ENCODE data around the gene CHI3L2.

The CHI3L2 gene, protein sequence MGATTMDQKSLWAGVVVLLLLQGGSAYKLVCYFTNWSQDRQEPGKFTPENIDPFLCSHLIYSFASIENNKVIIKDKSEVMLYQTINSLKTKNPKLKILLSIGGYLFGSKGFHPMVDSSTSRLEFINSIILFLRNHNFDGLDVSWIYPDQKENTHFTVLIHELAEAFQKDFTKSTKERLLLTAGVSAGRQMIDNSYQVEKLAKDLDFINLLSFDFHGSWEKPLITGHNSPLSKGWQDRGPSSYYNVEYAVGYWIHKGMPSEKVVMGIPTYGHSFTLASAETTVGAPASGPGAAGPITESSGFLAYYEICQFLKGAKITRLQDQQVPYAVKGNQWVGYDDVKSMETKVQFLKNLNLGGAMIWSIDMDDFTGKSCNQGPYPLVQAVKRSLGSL

DNA sequence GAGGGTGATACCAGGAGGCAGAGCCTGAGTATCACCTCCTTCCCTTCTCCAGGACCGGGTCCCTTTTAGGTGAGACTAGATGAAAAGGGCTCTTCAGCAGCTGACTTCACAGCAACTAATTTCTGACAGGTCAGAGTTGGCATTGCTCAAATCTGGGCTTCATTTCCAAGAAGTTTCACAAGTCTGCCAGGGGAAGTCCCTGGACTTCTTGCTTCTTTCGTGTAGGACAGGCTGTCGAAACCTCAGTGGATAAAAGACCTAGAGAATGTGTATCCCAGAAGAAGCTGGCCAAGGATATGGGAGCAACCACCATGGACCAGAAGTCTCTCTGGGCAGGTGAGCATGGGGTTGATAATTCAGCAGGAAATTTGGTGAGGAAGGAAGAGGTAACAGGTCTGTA, at the start of gene CHI3L2:
Gene CHI3L2, plus strand, starts transcription at position 280 of the 400 bp plus-strand sequence. Its CDS starts 17 bp downstream, at position 297.
- DNase-seq (ENCODE audit: low spot score), result no peak

DNA sequence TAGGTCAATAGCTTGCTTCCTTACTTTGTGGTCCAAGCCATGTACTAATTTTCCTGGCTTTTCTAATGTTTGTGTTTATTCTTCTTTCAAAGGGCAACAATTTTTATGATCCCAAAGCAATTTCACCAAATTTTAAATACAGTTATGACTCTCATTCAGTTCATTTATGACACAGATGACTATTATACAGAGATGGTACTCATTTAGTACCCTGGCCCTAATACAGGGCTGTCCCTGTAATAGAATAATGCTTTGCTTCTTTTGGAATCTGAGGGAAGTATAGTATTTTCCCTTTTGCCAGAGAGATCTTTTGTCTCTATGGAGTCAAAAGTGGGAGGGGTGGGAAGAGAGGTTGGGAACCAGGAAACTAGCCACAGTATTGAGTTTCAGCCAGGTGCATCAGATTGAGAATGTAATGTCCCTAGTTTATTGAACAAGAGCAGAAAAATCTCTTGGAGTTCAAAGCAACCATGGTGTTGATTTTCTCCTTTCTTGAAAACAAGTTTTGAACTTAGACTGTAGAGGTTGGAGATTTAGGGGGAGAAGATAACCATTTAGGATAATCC, 47.5 kb upstream of the CHI3L2 start:
- no peak for DNase-seq (ENCODE audit: low spot score)

DNA sequence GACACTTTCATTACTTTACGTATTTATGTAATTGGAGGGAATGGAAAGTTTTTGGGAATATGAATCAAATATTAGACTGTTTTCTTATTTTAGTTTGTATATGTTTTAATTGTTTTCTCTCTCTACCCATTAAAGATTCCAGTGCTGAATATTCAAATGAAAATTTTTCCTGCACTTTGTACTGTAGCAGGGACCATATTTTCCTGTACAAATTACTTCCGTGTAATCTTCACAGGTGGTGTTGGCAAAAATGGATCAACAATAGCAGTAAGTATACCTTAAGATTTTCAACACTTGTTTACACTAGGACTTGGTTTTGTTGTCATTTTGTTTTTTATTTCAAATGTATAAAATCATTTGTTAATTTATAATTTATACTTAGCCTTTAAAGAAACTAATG, 45.5 kb upstream of the CHI3L2 start:
- no peak for DNase-seq (ENCODE audit: low spot score)

DNA sequence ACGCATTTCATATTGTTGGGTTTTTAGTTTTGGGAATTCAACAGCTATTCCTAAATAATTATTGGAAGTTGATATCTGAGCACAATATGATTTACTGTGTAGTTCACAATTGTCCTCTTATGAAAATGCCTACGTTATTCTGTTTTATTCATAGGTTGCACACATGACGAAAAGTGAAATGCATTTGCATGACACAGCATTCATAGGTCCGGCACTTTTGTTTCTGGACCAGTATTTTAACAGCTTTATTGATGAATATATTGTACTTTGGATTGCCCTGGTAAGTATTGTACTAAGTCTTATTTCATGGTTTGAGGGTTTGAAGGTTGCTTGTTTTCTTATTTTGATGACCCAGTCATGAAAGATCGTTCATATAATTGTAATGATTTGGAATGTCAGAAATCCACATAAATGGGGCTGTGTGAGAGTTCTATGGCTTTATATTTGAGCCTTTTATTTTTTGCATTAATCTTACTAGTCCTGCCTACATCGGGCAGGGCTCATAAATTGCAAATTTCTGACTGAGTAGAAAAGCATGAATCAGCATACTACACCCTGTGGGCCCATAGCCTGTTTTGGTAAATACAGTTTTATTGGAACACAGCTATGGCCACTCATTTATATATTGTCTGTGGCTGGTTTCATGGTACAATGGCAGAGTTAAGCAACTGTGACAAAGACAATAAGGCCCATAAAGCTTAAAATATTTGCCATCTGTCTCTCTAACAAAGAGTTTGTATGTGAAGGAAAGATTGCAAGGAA, 44.0 kb upstream of the CHI3L2 start:
- no peak for DNase-seq (ENCODE audit: low spot score)

DNA sequence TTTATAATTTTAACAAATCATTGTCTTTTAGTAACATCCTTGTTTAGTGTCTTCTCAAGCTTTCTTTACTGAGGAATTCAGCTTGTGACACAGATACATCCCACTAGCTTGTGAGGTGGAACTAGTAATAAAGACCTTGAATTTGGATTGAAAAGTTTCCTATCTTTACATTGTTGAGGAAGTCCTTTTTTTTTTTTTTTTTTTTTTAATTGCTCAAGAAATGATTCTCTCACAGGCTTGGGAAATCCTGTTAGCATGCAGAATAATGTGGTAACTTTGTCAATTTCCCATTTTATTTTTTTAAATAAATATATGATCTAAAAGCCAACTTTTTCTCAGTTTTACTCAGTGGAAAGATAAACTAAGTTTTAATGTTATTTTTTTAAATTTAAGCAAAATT, 42.9 kb upstream of the CHI3L2 start:
- no peak for DNase-seq (ENCODE audit: low spot score)

DNA sequence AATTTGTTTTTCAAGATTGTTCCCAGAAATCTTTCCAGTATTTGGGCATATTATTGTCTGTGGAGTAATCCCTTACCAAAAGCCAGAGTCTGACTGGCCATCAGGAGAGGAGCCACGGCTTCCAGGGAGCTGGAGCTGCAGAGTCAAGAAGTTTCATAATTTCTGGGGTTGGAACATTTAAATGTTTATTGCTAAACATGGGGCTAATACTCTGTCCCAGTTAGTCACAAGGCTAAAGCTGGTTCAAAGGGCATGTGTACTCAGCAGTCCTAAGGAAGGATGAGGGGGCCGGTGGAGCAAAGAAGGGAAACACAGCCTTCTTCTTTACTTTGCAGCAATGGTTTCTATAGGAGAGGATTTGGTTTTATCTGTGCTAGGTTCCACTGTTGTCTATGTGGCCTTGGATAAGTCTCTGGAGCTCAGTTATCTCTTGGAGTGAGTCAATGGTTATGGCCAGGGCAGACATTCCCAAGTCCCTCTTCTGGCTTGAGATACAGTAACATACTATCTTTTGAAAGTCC, 36.5 kb upstream of the CHI3L2 start:
- DNase-seq (ENCODE audit: low spot score), result no peak

DNA sequence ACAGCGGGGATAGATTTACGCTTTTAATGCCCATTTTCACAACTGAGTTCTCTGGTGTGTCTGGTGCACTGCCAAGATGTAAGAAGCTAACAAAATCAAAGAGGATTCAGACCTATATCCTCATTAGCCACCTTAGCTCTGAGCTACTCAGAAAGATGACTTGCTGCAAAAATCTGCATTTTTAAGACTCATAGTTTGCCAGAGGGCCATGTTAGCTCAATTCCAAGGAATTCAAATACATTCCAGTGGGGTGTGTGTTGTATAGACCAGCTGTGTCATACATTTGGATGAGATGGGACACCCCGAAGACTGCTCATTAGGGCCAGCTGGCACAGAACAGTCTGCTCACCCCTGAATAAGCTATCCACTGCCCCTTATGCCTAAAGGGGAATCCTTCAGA, 36.0 kb upstream of the CHI3L2 start:
- DNase-seq (ENCODE audit: low spot score), result no peak

DNA sequence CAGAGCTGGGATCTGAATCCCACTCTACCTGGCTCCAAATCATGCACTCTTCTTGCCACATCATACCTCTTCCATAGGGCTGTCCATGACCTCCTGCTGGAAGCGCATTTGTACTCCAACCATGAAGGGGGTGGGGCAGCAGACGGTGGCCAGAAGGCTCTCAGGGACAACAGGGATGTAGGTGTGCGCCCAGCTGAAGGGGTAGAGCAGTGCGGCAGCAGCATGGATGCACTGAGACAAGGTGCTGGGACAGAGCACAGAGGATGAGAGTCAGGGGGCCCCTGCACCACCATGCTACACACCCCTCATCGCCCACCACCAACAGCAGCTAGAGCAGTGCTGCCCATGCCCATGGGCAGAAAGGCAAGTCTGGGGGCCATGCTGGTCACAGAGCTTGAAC, 35.4 kb upstream of the CHI3L2 start:
- DNase-seq (ENCODE audit: low spot score), result no peak

DNA sequence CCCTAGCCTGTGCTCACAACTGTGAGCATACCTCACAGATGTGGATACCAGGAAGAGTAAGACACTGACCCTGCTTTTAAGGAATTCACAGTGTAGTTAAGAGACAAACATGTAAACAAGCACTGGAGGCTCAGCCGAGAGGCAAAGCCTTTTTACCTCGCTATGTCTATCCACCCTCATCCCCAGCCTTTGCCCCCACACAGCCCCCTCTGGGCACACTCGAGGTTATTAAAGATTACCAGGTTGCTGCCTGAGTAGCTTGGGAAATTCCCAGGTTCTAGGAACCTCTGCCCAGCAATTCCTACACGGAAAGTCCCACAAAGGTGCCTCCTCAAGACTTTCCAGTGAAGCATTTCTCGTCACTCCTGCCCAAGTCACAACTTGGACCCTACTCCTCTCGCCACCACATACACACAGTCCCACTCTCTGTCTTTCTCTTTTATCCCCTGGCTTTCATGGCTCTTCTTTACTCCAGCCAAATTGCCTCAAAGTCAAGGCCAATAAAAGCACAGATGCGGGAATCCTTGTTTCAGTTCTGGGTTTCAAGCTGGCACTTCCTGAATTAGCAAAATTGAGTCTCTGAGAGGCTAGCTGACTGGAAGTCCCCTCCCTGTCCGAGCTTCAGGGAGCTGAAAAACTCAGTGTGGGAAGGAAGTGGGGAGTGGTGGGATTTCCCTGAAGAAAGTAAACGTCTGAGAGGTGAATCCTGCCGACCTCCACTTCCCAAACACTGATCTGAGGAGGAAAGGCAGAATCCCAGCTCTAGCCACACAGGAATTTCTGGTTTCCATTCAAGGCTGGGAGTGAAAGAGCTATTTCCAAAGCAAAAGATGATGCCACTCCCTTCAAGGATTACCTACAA, 34.6 kb upstream of the CHI3L2 start:
- peak; percentile 50 for DNase-seq (ENCODE audit: low spot score)

DNA sequence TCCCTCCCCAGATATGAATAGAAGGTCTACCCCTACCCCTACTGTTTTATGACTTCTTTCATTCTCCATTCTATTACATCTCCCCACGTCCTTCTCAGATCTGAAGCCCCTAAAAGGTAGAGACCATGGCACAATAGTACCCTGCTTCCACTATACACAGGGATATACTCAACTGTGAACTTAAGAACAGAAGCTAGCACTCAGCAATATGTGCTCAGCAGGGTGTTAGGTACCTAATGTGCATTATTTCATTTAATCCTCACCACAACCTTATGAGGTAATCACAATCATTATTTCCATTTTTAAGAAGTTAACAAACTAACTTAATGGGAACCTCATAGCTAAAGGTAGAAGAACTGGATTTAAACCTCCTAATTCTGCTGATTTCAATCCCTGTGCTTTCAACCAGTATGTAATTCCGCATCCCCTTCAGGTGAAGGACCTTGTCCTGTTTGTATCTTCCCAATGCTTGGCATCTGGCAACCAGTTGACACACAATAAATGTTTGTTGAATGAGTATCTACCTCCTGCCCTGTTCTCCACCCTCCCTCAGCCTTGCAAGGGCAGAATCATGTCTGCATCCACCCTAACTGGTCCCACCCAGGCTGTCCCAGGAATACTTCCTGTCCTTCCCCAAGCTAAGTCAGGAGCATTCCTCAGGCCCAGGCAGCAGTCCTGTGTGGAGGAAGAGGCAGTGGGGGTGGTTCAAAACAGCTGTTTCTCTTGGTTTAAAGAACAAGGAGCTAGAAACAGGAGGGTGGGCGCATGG, 33.6 kb upstream of the CHI3L2 start:
- no peak for DNase-seq (ENCODE audit: low spot score)

DNA sequence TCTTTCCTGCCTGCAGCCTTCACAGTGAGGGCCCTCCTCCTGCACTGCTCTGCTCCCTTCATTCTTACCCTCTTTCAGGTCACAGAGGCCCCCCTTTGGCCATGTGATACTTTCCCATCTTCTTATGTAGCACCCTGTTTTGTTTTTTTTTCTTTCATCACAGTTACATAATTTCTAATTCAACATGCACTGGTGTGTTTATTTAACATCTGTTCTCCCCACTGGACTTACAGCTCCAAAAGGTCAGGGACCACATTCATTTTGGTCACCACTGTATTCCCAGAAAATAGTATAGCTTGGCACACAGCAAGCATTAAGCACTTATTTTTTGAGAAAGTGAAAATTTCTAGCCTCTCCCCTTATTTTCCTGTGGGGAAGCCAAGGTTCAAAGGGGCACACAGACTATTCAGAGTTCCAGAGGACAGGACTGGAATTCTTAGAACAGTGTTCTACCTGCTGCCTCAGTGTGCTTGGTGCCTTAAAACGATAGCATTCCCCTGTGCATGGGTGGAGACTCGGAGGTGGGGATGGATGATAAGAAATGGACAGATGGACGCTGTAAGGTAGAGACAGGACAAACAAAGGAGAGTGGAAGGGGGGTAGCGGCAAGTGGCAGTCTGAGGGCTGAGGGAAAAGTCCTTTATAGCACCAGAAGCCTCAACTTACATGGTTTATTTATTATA, 32.4 kb upstream of the CHI3L2 start:
- no peak for DNase-seq (ENCODE audit: low spot score)

DNA sequence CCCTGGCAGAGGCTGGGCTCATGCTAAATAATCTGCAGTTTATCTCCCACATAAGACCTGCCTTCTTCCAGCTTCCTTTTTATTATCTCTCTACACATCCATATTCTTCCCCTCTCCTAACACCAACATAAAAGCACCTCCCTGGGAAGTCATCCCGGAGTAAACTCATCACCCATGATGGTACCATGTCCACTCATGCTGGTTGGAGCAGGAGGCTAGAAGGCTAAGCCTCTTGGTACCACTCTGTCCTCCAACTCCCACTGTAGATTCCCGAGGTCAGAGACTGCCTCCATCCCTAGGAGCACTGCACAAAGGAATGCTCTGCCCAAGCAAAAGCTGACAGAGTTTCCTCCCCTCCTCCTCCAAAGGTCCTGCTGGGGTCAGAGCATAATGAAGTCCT, 31.3 kb upstream of the CHI3L2 start:
- DNase-seq (ENCODE audit: low spot score), result no peak

DNA sequence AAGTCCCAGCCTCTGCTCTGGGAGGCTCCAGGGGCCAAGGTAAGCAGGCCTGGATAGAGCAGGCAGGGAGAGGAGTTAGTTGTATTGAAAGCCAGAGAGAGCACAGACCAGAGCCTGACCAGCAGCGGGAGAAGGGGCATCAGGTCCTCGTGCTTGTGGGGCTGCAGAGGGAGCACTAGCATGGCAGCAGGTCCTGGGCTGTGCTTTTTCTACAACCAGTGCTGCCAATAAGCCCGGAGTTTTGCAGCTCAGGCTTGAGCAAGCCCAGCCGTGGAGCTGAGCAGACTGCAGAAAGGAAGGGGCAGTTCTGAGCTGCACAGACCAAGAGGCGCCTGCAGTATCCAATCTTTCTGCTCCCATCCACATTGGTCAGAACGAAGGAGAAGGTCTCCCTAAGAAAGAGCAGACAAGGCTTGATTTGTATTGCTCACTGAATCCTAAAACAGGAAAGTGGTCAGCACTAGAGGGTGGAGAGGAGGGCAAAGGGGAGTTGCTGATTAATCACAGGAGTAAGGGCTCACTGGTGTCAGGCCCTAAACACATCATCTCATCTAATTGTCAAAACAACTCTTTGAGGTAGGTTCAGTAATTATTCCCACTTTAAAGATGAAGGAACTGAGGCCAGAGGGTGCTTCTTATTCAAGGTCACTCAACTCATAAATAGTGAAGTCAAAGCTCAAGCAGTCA, 29.8 kb upstream of the CHI3L2 start:
- no peak for DNase-seq (ENCODE audit: low spot score)

DNA sequence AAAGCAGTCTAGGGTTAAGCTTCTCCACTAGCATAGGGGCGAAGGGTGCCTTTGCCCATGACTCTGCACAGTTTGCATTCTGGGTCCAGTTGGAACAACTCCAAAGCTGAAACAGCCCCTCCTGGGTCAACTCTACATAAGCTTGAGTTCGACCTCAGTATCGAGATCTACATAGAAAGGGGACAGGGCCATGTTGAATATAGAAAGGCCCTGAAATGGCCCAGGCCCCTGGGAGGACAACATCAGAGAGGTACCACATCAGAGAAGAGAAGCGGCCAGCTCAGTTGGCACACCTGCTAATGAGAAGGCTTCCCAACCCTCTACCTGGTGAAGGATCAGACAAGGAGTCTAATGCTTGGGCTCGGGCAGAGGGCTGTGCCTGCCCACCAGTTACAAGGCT, 28.7 kb upstream of the CHI3L2 start:
- no peak for DNase-seq (ENCODE audit: low spot score)

DNA sequence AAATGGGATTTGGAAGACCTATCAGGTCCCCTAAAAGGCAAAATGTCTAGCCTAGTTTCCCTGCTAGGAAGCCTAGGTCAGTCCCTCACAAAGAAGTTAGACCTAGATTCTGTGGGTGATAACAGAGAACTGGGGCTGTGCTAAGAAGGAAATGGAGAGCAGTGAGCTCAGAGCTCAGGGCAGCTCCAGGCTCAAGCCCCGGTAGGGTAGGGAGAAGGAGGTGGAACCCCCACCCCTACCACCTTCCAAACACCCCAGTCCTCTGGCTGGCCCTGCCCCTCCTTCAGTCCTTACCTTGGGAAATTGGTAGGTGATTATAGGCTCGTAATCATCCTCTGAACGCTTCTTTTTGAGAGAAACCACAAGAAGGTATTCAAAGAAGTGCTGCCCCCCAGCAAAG, 28.2 kb upstream of the CHI3L2 start:
- DNase-seq (ENCODE audit: low spot score), result no peak

DNA sequence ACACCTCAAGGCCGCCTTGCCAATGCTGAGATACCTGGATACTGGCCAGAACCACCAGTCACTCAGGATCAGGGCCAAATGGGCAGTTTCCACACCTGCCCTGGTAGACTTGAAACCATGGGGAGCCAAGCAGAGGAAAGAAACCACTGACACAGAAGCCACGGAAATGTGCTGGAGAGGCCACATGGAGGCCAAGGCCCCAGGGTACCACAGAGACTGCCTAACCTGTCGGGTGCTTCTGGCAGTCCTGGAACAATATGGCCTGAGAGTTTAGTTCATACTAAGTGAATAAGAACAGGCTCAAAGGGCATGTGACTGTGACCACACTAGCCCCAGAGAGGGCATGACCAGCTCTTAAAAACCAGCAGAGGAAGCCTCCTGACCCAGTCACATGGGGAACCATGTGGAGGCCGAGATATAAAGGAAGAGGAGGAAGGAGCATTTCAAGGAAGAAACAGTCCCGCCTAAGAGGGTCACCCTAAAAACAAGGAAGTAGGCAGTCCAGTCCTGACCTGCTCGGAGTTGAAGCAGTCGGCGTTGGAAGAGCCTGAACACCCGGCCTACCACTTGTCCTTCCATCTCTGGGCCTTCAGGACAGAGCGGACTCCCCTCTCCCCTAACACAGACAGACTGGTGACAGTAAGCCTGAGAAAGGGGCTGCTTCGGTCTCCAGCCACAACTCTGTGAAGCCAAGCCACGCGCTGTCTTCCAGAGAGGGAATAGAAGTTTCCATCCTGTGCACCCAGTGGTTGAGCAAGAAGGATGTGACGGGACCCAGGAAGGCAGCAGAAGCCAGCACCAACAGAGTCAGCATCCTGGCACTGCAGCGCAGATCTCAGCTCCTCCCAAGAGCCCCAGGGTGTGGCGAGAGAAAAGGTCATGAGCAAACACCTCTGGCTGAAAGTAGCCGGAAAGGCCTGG, 27.4 kb upstream of the CHI3L2 start, which contains the start of gene DENND2D:
Gene DENND2D, minus strand, starts transcription at position 766 of the 921 bp plus-strand sequence. Its CDS starts 187 bp downstream, at position 579.
- DNase-seq (ENCODE audit: low spot score), result peak; percentile 72

DNA sequence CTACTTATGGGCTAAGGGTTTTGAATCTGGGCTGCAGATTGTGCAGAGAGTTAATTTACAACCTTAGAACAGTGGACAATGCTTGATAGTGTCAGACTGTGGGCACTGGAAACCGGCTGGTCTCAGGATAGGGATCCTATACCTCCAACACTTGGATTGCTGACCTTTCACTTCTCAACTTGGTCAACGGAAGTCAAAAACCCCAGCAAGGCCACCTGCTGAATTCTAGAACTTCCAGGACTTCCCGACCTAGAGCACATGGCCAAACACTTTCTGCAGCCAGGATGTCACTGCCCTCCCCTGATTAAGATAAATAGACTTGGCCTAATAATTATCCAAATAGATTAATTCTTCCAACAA, 26.7 kb upstream of the CHI3L2 start:
- DNase-seq (ENCODE audit: low spot score), result no peak

DNA sequence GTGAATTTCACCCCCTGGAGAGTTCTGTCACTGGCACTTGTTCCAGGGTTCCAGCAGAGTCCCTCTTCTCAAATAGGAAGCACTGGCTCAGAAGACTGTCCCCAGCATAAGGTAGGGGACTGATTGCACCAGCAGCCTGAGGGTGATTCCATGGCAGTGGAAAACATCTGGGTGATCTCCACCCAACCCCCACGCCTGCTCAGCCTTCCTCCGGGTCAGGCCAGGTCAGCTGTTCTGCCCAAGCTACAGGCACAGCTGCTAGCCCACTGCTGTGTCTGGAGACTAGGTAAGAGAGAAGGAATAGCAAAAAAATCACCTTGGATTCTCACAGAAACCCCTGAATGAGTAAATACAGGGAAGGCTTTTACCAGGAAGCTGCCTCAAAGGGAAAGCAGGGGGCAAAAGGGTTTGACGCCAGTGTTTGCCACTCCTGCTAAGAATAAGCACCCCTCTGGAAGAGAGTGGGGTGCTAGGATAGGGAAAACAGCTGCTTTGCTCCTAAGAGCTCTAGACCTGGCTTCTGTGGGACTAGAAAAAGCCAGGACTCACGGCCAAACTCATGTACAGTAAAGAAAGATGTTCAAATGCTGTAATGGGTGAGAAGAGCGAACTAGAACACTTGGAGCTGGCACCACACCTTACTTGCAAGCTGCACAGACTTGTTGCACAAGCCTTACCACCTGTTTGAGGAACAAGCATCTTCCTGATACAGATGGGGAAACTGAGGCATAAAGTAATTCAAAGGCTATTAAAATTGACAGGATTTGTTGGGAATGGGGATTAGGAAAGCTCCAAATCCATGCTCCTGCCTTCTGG, 26.0 kb upstream of the CHI3L2 start:
- DNase-seq (ENCODE audit: low spot score), result no peak
